ENCODE results near the gene PSENEN.

The PSENEN gene, protein sequence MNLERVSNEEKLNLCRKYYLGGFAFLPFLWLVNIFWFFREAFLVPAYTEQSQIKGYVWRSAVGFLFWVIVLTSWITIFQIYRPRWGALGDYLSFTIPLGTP

DNA sequence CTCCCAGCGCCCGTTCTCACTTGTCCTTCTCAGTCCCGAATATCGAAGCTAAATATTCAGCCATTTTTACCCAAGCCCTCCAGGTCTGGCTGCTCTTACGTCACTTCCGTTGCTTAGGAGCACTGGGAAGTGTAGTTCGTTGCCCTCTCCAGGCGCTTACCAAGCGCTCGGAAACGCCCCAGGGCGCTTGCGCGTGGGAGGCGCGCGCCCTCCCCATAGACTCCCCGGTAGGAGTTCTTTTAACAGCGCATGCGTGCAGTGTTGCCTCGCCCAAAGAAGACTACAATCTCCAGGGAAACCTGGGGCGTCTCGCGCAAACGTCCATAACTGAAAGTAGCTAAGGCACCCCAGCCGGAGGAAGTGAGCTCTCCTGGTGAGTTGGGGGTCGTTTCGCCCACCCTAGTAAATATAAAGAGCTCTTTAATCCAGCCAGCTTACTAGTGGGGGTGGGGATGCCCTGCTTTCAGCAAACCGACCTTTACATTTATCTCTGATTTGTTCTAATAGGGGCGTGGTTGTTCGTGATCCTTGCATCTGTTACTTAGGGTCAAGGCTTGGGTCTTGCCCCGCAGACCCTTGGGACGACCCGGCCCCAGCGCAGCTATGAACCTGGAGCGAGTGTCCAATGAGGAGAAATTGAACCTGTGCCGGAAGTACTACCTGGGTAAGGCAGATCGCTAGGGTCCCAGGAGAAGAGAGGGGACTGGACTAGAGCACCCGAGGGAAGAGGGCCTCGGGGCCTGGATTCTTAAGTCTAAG lies at the start of gene PSENEN, which contains the start of gene U2AF1L4:
Gene PSENEN, plus strand, starts transcription at position 324 of the 759 bp plus-strand sequence. Its CDS starts 280 bp downstream, at position 604.
Gene U2AF1L4, minus strand, starts transcription at position 91 of the 759 bp plus-strand sequence. Its CDS starts 27 bp downstream, at position 64.
- DNase-seq (ENCODE audit: low read depth in 2 of 2, low spot score in 1 of 2): peak; percentile 84 to 96

DNA sequence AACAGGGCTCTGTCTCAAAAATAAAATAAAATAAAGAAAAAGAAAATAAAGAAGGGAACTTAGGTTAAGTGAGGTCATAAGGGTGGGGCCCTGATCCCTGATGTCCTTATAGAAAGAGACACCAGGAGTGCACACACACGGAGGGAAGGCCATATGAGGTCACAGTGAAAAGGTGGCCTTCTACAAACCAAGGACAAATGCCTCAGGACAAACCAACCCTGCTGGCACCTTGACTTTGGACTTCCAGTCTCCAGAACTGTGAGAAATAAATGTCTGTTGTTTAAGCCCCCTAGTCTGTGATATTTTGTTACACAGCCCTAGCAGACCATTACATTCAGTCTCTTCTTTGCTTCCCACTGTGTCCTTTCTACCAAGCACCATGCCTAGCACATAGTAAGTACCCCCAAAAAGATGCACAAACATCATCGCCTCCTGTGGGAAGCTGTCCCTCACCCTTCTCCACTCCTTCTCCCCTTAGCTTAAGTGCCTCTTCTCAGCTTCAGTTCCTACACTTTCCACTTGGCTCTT lies 49.5 kb upstream of the PSENEN start:
- DNase-seq (ENCODE audit: low read depth in 2 of 2, low spot score in 1 of 2): no peak

DNA sequence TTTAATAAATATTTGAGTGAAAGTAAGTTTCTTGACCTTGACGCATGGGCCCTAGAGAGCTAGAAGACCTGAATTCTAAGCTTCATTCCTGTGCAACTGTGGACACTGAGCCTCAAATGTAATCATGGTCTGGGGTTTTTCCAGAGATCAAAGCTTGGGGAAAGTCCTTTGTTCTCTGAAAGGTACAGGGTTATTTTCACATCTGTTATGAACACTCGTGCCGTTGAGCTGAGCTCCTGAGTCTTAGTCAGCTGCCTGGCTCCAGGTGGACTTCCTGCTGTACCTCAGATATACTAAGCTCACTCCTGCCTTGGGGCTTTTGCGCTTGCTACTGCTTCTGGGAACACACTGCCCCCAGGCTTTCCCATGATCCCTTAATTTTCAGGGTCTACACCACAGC lies 48.6 kb upstream of the PSENEN start:
- no peak for DNase-seq (ENCODE audit: low read depth in 2 of 2, low spot score in 1 of 2)

DNA sequence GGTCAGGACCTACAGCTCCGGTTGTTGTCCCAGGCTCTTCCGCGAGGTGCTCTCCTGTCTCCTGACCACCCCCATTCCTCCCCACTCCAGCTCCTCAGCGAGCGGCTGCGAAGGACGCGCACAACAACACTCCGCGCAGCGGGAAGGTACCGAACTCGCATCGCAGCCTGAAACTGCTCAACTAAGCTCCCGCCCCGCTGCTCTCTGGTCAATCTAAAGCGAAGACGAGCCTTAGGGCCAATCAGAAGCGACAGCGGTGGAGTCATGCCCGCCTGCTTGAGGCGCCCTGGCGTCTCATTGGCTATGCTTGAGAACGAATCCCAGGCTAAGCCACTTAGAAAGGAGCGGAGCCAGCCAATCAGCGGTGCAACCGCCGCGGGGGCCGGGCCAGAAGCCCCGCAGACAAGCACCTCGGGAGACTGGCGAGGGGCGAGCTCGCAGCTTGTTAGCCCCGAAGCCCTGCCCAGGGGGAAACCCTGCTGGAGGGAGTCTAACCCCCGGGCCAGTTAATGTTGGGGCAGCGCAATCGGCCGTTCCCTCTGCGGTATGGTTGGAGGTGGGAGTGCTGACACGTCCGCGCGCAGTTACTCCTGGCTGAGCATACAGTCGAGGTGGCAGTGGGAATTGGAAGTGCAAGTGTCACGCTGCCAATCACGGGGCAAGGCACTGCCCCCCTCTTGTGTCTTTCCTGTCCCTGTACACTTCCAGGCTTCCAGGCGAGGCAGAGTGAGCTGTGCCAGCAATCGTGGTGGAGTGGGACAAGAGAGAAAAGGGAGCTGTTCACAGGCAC lies 43.0 kb upstream of the PSENEN start:
- DNase-seq (ENCODE audit: low read depth in 2 of 2, low spot score in 1 of 2): peak; percentile 82 to 86

DNA sequence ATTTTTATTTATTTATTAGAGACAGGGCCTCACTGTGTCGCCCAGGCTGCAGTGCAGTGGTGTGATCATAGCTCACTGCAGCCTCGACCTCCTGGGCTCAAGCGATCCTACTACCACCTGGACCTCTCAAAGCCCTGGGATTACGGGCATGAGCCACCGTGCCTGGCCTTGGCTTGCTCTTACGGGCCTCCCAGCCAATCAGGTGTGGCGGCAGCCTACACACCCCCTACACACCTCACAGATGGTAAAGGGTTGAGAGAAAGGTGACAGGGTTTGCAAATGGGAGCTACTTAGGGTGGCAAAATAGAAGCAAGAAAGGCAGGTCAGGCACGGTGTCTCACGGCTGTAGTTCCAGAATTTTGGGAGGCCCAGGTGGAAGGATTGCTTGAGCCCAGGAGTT lies 42.1 kb upstream of the PSENEN start:
- DNase-seq (ENCODE audit: low read depth in 2 of 2, low spot score in 1 of 2): no peak

DNA sequence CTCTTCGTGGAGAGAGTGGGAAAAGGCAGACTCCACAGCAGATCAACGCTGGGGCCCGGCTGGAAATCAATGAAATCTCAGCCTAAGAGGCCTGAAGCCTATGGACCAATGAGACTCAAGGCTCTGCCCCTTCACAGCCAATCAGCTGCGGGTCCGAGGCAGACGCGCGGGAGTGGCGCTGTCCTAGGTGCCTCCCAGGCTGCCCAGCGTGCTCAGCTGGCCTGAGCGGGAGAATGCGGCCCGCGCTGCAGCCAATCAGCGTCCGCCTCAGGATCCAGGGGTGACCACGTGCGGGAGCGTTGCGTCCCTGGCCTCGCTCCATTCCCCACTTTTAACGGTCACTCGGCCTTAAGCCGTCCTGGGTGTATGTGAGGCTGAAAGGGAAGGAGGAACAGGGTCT lies 41.2 kb upstream of the PSENEN start, which contains the start of gene ZBTB32:
Gene ZBTB32, plus strand, starts transcription at position 341 of the 400 bp plus-strand sequence. CDS start 10,069 bp downstream, outside the sequence.
- no peak for DNase-seq (ENCODE audit: low read depth in 2 of 2, low spot score in 1 of 2)

DNA sequence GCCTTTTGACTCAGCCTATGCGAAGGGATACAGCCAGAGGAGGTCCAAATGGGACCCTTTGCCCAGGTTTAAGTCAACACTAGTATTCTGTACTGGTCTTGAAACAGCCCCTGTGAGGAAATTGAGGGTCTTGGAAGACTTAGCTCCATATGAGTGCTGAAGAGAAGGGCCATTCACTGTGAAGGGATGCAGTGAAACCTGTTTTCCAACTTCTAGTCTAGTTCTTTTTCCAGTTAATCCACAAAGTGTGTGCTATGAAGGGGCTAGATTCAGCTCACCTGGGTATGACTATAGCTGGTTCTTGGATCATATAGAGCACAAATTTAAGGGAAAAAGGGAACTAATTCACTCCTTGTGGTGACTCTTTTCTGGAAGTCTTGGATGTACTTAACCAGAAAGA lies 37.1 kb upstream of the PSENEN start:
- no peak for DNase-seq (ENCODE audit: low read depth in 2 of 2, low spot score in 1 of 2)

DNA sequence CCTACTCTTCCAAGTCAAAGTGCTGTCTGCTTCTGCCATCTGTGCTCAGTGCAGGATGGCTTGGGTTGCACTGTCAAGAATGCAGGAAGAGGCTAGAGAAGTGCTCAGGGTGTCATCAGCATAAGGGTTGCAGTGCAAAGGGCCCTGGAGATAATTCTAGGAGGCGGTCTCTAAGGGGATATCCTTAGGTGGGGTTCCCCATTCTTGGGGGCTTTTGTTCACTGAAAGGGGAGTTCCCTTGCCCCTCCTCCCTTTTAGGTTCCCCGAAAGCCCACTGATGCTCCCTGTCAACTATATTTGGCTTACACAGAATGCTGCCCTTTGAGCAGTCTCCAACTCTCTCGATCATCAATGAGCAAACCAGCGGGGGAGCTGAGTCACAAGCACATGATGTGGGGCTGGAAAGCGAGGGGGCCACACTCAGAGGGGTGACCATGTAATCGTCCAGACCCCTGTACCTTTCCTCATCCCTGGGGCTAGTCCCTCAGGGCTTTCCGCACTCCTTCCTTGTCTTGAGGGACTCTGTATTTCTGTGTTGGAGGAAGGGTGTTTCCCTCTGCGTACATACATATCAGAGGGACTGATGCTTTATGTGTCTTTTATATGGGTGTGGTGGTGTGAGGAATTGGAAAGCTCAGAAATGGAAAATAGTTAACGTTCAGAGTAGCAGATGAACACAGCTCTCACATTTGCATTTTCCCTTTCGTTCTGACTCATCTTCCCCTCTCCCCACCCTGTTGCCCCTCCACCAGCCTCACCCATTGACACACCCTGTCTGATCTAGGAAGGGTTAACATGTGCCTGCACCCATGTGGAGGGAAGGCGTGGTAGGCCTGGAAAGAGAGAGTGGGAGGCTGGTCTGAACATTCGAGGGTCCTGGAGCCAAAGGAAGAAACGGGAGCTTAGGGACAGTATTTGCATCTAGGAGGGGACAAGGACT lies 34.4 kb upstream of the PSENEN start:
- no peak for DNase-seq (ENCODE audit: low read depth in 2 of 2, low spot score in 1 of 2)

DNA sequence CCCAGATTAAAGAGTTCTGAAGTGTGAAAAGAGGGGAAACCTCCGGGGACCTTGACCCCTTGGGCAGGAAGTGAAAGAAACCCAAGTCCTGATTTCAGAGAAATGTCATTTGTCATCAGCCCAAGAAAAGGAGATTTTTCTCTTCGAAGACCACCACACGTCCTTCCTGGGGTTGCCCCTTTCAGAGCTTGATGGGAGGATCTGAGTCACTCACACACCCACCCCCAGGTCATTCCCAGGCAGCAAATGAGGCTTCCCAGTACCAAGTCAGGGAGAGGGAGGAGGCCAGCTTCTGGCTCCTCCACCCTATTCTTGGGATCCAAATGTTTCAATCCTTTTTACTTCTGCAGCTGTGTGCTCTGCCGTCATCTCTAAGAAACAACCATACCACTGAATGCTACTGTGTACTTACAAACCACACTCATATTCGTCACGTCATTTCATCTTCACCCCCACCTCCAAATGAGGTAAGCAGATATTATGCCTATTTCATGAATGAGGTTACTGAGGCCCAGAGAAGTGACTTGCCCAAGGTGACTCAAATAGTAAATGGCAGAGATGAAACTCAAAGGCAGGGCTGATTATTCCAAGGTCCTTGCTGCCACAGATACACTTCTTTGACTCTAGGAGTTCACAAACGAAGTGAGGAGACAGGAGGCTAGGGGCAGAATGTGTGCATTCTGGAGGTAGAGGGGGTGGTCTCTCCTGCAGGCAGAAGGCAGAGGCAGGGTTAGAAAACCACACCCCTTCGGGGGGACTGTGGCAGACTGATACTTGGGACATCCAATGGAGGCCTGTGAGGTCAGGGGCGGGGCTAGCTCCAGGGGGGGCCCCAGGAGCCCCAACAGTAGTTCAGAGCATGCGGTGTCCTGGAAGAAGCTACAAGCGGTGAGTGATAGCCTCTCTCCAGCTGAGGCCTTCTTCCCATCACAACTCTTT lies 32.6 kb upstream of the PSENEN start:
- DNase-seq (ENCODE audit: low read depth in 2 of 2, low spot score in 1 of 2): no peak

DNA sequence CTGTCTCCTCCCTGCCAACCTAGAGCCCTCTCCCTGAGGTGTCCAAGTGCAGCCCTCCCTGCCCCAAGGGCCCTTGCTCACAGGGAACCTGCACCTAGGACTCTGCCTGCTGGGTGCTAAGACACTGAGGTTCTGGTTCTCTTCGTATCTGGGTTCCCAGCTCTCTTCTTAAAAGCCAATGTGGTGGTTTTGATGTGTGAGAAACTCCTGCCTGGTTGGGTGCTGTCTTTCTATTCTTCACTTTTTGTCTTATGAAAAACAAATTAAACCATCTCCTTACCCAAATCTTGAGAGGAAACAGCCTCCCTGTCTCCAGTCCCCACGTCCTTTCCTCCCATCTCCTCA lies 32.0 kb upstream of the PSENEN start:
- DNase-seq (ENCODE audit: low read depth in 2 of 2, low spot score in 1 of 2): no peak

DNA sequence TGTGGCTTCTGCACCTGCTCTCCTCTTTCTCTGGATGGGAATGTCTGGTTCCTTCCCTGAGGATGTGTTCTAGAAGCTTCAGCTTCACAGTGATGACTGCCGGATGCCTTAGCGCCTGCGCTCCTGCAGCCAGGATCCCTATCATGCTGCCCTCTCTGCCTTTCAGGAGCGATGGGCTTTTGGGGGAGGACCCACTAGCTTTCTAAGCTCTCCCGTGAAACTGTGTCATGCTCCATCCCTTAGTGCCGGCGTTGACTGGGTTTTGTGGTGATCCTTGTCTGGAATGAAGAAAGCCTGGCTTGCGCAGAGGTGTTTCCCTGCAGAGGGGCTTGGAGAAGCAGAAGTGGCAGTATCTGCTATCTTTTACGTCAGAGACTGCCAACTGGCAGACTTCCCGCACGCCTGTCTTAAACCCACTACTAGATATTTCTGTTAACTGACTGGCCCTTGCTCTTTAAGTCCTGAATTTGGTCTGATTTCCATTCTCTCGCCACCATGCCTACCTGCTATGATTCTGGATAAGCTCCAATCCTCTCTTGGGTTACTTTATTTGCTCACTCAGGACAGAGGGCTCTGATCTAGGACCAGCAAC lies 31.5 kb upstream of the PSENEN start:
- DNase-seq (ENCODE audit: low read depth in 2 of 2, low spot score in 1 of 2): no peak

DNA sequence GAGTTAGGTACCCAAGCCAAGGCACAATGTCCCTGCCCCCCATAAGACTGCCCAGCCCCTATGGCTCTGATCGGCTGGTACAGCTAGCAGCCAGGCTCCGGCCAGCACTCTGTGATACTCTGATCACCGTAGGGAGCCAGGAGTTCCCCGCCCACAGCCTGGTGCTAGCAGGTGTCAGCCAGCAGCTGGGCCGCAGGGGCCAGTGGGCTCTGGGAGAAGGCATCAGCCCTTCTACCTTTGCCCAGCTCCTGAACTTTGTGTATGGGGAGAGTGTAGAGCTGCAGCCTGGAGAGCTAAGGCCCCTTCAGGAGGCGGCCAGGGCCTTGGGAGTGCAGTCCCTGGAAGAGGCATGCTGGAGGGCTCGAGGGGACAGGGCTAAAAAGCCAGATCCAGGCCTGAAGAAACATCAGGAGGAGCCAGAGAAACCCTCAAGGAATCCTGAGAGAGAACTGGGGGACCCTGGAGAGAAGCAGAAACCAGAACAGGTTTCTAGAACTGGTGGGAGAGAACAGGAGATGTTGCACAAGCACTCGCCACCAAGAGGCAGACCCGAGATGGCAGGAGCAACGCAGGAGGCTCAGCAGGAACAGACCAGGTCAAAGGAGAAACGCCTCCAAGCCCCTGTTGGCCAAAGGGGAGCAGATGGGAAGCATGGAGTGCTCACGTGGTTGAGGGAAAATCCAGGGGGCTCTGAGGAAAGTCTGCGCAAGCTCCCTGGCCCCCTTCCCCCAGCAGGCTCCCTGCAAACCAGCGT lies 30.7 kb upstream of the PSENEN start:
- DNase-seq (ENCODE audit: low read depth in 2 of 2, low spot score in 1 of 2): no peak

DNA sequence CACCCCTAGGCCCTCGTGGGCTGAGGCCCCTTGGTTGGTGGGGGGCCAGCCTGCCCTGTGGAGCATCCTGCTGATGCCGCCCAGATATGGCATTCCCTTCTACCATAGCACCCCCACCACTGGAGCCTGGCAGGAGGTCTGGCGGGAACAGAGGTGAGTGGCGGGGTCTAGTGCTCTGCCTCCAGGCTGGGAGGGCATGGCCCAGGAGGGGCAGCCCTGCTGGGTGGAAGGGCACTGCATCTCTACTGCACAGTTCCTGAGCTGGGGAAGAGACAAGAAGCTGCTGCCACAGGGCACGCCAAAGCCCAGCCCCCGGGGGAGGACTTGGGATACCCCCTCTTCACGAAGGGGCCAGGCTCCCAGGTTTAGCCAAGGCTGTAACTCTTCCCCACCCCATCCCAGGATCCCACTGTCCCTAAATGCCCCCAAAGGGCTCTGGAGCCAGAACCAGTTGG lies 30.1 kb upstream of the PSENEN start:
- no peak for DNase-seq (ENCODE audit: low read depth in 2 of 2, low spot score in 1 of 2)

DNA sequence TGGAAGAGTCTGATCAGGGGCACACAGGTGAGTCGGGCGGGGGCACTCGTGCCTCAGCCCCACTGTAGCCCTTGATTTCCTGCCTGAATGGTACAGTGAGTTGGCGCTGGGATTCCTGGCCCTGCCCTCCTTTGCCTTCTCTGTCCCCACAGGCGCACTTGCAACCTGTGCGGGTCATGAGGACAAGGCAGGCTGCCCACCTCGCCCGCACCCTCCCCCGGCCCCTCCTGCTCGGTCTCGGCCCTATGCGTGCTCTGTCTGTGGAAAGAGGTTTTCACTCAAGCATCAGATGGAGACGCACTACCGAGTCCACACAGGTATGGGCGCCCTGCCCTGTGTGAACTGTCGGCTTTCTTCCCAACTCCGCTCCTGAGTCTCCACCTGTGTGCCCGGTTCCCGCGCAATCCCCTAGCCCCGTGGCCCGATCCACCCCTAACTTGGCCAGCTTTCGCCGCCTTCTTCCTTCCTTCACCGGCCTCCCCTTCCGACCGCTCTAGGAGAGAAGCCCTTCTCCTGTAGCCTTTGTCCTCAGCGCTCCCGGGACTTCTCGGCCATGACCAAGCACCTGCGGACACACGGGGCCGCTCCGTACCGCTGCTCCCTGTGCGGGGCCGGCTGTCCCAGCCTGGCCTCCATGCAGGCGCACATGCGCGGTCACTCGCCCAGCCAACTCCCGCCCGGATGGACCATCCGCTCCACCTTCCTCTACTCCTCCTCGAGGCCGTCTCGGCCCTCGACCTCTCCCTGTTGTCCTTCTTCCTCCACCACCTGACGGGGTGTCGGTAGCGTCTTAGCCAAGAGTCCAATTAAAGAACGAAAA lies 29.3 kb upstream of the PSENEN start:
- DNase-seq (ENCODE audit: low read depth in 2 of 2, low spot score in 1 of 2): no peak

DNA sequence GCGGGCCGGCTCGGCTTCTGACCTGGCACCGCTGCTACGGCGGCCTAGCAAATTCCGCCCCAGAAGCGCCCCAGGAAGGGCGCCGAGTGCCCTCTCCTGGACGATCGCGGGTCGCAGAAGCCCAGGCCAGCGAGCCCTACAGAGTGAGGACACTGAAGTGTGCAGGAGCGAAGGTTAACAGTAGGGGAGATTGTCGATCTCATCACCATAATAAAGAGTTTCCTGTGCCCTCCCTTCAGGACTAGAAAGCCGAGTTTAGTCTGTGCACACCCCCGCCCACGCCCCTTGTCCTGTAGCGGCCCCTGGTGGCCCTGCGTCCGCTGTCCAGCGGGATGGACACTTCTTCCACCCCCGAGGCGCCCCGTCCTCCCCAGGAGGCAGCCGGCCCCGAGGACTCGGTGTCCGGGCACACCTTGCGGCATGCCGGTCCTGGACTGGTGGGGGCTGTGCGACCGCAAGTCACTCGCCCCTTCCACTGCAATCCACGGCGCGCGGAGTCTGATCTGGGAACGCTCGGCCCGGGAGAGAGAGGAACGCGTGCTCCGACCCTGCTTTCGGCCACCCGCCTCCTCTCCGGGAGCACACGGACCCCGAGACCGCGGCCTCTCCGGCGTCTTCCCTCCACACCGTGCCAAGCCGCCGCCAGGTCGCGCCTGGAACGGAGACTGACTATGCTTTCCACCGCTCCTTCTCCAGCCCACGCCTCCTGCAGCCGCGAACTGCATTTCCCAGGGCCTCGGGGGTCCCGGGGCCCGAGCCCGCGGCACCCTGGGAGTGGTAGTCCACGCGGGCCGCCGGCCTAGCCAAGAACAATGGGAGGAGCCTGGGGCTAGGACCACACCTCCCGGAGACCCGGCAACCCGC lies 28.4 kb upstream of the PSENEN start:
- peak; percentile 83 to 96 for DNase-seq (ENCODE audit: low read depth in 2 of 2, low spot score in 1 of 2)

DNA sequence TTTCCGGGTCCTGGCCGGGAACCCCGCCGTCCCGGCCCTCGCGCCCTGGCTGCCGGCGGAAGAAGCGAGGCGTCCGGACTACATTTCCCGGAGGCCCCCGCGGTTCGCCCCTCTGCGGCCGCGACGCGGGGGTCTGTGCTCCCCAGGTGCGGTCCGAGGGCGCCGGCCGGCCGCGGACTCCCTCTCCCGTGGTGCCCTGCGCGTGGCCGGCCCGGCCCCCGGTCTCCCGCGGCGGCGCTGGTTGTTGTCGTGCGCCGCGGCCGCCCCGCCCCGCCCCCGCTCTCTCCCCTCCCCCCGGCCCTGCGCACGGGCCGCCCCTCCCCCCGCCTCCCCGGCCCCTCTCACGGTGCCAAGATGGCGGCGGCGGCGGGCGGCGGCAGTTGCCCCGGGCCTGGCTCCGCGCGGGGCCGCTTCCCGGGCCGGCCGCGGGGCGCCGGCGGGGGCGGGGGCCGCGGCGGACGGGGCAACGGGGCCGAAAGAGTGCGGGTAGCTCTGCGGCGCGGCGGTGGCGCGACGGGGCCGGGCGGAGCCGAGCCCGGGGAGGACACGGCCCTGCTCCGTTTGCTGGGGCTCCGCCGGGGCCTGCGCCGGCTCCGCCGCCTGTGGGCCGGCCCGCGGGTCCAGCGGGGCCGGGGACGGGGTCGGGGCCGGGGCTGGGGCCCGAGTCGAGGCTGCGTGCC lies 27.6 kb upstream of the PSENEN start, which contains the start of gene KMT2B:
Gene KMT2B, plus strand, starts transcription at position 339 of the 680 bp plus-strand sequence. Its CDS starts 16 bp downstream, at position 355.
- no peak for DNase-seq (ENCODE audit: low read depth in 2 of 2, low spot score in 1 of 2)
